Mammary epithelial cell (primary cell): ENCODE measurements around the gene ACKR2.

Source experiments
- EZH2 ChIP-seq: IDR thresholded peaks from 2 replicates; pipeline ENCODE4 v1.6.1; 2012; ENCODE audit warnings: low read length, inconsistent platforms, borderline replicate concordance
- TF ChIP-seq, protein P1 (sequence below), 2 donors: IDR thresholded peaks in 1 of 2; conservative IDR thresholded peaks in 1 of 2; 2 replicates each; pipeline ENCODE4 v1.5.1; 2011 to 2012; ENCODE audit warnings: inconsistent platforms in 2 of 2, low read length in 2 of 2, mild to moderate bottlenecking in 2 of 2, control low read depth in 1 of 2, low read depth in 1 of 2; ENCODE audit not compliant: insufficient read depth in 1 of 2; ENCODE audit errors: extremely low read depth in 1 of 2

DNA sequence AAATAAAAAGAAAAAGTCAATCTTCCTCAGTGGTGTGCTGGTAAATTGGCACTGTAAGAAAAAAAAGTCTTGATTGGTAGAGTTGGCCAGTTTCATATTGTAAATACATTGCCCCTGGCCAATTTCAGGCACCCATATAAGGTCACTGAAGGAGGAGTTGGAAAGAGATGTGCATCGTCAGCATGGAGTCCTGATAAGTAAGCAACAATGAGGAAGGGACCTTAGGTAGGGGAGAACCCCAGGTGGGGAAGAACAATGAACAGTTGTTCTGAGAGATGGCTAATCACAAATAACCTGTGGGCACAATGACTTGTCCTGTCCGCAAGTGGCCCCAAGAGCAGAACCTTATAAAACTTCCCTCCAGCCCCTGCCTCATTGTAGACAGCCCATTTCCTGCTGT lies 75.1 kb downstream of the ACKR2 start:
- no peak for TF ChIP-seq EZH2
- TF ChIP-seq, protein P1, sequence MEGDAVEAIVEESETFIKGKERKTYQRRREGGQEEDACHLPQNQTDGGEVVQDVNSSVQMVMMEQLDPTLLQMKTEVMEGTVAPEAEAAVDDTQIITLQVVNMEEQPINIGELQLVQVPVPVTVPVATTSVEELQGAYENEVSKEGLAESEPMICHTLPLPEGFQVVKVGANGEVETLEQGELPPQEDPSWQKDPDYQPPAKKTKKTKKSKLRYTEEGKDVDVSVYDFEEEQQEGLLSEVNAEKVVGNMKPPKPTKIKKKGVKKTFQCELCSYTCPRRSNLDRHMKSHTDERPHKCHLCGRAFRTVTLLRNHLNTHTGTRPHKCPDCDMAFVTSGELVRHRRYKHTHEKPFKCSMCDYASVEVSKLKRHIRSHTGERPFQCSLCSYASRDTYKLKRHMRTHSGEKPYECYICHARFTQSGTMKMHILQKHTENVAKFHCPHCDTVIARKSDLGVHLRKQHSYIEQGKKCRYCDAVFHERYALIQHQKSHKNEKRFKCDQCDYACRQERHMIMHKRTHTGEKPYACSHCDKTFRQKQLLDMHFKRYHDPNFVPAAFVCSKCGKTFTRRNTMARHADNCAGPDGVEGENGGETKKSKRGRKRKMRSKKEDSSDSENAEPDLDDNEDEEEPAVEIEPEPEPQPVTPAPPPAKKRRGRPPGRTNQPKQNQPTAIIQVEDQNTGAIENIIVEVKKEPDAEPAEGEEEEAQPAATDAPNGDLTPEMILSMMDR (conservative IDR thresholded peaks at IDR 0.05 in 1 of 2, IDR thresholded peaks at IDR 0.05 in 1 of 2; ENCODE audit: extremely low read depth in 1 of 2, insufficient read depth in 1 of 2, low read depth in 1 of 2, low read length in 2 of 2): no peak
